Measurements from ENCODE around the gene MYH14. TPM values are rescaled to one million over a fixed set of nuclear protein-coding genes. Genes with fewer than 3 reads are reported as not detected.

The MYH14 gene
- total RNA-seq, 1 donor from 2014 or later, result not detected

DNA sequence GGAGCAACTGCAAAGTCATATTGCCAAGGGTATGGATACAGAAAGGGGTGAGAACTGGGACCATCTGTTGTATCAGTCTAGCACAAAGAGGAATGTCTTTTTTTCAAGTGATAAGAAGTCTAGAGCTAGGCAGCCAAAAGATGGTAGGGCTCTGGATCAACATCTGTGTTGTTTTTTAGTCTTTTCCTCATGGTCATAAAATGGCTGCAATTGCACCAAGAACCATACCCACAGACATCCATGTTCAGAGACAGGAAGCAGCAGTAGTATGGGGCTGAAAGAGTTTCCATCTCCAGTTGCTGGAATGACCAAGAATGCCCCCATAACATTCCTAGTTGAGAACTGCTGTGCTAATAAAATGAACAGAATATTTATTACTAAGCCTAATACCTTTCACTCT lies 100.1 kb downstream of the MYH14 start:
- Mint-ChIP-seq H3K36me3 (ENCODE audit: low read depth) (no peaks in the 10 kb centered on the region), H3K4me1 (no peaks in the 10 kb centered on the region), H3K4me3 (no peak overlapping the region), H3K27ac (no peak overlapping the region), H3K9me3 (no peaks in the 10 kb centered on the region), H3K27me3 (peaks cover 24% of the 10 kb centered on the region)
- intact Hi-C loops (cut with micrococcal nuclease), result no loop called here
- no peak for ATAC-seq (ENCODE audit: low read depth)
- TF ChIP-seq, protein P1, sequence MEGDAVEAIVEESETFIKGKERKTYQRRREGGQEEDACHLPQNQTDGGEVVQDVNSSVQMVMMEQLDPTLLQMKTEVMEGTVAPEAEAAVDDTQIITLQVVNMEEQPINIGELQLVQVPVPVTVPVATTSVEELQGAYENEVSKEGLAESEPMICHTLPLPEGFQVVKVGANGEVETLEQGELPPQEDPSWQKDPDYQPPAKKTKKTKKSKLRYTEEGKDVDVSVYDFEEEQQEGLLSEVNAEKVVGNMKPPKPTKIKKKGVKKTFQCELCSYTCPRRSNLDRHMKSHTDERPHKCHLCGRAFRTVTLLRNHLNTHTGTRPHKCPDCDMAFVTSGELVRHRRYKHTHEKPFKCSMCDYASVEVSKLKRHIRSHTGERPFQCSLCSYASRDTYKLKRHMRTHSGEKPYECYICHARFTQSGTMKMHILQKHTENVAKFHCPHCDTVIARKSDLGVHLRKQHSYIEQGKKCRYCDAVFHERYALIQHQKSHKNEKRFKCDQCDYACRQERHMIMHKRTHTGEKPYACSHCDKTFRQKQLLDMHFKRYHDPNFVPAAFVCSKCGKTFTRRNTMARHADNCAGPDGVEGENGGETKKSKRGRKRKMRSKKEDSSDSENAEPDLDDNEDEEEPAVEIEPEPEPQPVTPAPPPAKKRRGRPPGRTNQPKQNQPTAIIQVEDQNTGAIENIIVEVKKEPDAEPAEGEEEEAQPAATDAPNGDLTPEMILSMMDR (IDR thresholded peaks at IDR 0.05), result no peak
- ChIA-PET CTCF (no interaction called here), POLR2A (no interaction called here)
- DNase-seq, result no peak

DNA sequence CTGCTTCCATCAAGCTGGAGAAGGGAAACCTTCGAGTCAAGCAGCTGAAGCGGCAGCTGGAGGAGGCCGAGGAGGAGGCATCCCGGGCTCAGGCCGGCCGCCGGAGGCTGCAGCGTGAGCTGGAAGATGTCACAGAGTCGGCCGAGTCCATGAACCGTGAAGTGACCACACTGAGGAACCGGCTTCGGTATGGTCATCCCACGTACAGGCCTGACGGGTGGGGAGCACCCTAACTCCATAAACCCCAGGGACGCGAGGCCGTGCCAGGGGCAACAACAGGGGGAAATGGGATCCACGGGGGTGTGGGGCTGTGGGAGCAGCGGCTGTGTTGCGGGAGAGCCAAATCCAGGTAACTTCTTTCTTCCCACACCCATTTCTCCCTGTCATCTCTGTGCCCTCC lies 105.6 kb downstream of the MYH14 start:
- no peak for DNase-seq
- H3K27me3 Mint-ChIP-seq, result peaks cover 44% of the 10 kb centered on the region
- CTCF ChIA-PET, result no interaction called here
- intact Hi-C loops (cut with micrococcal nuclease), result no loop called here
- no peak overlapping the region for H3K27ac Mint-ChIP-seq
- ATAC-seq (ENCODE audit: low read depth), result no peak
- no peaks in the 10 kb centered on the region for H3K36me3 Mint-ChIP-seq (ENCODE audit: low read depth)
- TF ChIP-seq, protein P1 (IDR thresholded peaks at IDR 0.05), result no peak
- peaks cover 9% of the 10 kb centered on the region for H3K4me1 Mint-ChIP-seq
- H3K4me3 Mint-ChIP-seq, result no peak overlapping the region
- POLR2A ChIA-PET, result no interaction called here
- H3K9me3 Mint-ChIP-seq, result no peaks in the 10 kb centered on the region

DNA sequence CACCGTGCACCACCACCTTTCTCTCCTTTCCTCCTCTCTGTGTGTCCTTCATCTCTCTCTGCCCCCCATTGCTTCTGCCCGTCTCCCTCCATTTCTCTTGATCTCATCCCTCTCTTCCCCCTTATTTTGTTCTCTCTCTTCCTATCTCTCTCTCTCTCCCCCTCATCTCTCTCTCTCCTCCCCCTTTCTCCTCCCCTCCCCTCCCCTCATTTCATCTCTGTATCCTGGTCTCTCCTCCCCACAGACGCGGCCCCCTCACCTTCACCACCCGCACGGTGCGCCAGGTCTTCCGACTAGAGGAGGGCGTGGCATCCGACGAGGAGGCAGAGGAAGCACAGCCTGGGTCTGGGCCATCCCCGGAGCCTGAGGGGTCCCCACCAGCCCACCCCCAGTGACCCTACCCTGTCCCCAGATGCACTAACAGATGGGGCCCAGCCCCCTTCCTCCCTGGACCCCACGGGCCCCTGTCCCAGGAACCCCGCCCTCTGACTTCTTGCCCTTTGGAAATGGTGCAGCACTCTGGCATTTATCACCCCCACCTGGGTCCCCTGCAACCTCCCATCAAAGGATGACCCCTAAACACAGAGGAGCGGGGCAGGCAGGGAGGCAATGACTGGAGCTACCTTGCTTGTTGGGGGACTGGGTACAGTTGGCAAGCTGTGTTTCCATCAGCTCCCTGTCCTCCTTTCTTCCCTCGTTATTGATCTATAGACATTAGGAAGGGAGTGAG lies 106.1 kb downstream of the MYH14 start:
- no peak for ATAC-seq (ENCODE audit: low read depth)
- DNase-seq, result no peak
- TF ChIP-seq, protein P1 (IDR thresholded peaks at IDR 0.05), result no peak
- ChIA-PET POLR2A (no interaction called here), CTCF (no interaction called here)
- Mint-ChIP-seq H3K9me3 (no peaks in the 10 kb centered on the region), H3K4me1 (peaks cover 14% of the 10 kb centered on the region), H3K27me3 (peaks cover 48% of the 10 kb centered on the region), H3K27ac (no peak overlapping the region), H3K4me3 (no peak overlapping the region), H3K36me3 (ENCODE audit: low read depth) (no peaks in the 10 kb centered on the region)
- intact Hi-C loops (cut with micrococcal nuclease), result no loop called here

DNA sequence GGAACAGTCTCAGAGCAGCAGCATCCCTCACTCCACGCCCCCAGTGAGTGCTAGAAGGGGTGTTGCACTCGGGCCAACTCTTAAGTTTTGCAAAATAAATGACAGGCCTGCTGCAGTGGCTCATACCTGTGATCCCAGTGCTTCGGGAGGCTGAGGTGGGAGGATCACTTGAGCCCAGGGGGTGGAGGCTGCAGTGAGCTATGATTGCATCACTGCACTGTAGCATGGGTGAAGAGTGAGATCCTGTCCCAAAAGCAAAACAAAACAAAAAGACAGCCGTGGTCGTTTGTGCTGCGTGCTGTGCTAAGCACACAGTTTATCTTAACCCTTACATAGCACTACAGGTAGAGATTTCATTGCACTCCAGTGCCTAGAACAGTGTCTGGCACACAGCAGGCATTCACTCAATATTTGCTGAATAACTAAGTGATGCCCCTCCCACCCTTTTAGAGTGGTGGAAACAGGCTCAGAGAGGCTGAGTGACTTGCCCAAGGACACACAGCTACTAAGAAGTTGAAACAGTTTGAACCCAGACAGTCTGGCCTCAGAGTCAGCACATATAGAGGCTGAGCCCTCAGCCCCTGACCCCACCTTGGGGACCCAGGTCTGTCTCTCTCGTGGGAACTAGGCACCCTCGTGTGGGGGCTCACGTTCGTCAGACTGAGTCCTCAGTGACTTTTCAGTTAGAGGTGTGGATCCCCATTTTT lies 107.5 kb downstream of the MYH14 start:
- no peak for DNase-seq
- H3K27ac Mint-ChIP-seq, result no peak overlapping the region
- ATAC-seq (ENCODE audit: low read depth), result no peak
- POLR2A ChIA-PET, result no interaction called here
- H3K36me3 Mint-ChIP-seq (ENCODE audit: low read depth), result no peaks in the 10 kb centered on the region
- H3K4me1 Mint-ChIP-seq, result peaks cover 21% of the 10 kb centered on the region
- H3K27me3 Mint-ChIP-seq, result peaks cover 53% of the 10 kb centered on the region
- TF ChIP-seq, protein P1 (IDR thresholded peaks at IDR 0.05), result no peak
- intact Hi-C loops (cut with micrococcal nuclease), result no loop called here
- H3K9me3 Mint-ChIP-seq, result no peaks in the 10 kb centered on the region
- no peak overlapping the region for H3K4me3 Mint-ChIP-seq
- CTCF ChIA-PET, result no interaction called here

DNA sequence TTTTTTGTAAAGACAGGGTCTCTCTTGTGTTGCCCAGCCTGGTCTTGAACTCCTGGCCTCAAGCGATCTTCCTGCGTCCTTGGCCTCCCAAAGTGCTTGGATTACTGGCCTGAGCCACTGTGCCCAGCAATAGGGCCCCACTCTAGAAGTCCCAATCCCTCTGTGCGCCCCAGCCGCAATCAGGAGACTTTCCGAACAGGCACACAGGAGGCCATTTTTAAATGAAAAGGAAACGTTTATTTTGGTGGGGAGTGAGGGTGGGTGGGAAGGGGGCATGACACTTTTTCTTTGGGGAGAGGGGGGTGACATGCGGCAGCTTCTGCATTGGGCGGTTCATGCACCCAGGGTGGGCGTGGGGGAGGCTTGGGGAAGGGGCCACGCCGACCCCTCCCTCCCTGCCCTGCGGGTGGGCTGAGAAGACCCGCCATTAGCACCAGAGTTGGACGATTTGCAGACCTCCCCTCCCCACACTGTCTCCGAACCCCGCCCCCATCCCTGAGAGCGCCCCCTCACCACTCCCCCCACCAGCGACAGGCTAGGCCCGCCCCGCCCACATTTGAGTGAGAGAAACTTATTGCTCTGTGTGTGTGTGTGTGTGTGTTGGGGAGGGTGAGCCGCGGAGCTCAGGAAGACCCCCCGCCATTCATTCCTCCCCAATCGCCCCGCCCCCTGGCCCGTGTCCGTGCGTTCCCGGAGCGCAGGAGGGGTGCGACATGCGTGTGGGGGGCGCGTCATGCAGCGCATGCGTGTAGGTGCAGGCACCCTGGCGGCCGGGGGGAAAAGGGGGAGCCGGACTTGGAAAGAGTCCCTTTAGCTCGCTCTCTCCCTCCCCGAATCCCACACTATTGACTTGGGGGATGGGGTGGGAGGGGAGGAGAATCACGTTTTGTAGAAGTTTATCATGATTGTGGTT lies 108.6 kb downstream of the MYH14 start:
- ATAC-seq (ENCODE audit: low read depth) (no peak), DNase-seq (no peak)
- Mint-ChIP-seq H3K27ac (no peak overlapping the region), H3K36me3 (ENCODE audit: low read depth) (no peaks in the 10 kb centered on the region), H3K9me3 (no peaks in the 10 kb centered on the region), H3K4me3 (no peak overlapping the region), H3K27me3 (peaks cover 57% of the 10 kb centered on the region), H3K4me1 (peaks cover 25% of the 10 kb centered on the region)
- TF ChIP-seq, protein P1 (IDR thresholded peaks at IDR 0.05), result no peak
- ChIA-PET CTCF (no interaction called here), POLR2A (interaction anchor here (0.6 to 0.8 kb wide), 2 partner anchors 14 to 412 kb away, joined by 3 to 13 read pairs; no protein-coding TSS in a partner anchor)
- intact Hi-C loops (cut with micrococcal nuclease), result no loop called here
